Neuronal stem cell (in vitro differentiated cells): ENCODE measurements around the gene GREB1.

ENCODE experiments used
- DNase-seq: peaks from one replicate; pipeline ENCODE4 v3.0.0-alpha.2; 2013; ENCODE audit warnings: low spot score
- H2AFZ ChIP-seq: one replicate; pipeline ENCODE4 v1.6.1; 2013; ENCODE audit warnings: mild to moderate bottlenecking, low read length, inconsistent platforms
- H2AK5ac ChIP-seq: 2 replicates; pipeline ENCODE4 v1.6.1; 2013; ENCODE audit warnings: low read depth, mild to moderate bottlenecking, inconsistent platforms, low read length, moderate library complexity, mixed read lengths
- H2BK120ac ChIP-seq: 2 replicates; pipeline ENCODE4 v1.6.1; 2013; ENCODE audit warnings: low read depth, mild to moderate bottlenecking, inconsistent platforms, low read length, moderate library complexity, mixed read lengths
- H2BK12ac ChIP-seq: one replicate; pipeline ENCODE4 v1.6.1; 2013; ENCODE audit warnings: low read length, inconsistent platforms
- H2BK15ac ChIP-seq: 2 replicates; pipeline ENCODE4 v1.6.1; 2013; ENCODE audit warnings: mild to moderate bottlenecking, low read length, inconsistent platforms, mixed read lengths
- H2BK5ac ChIP-seq: one replicate; pipeline ENCODE4 v1.6.1; 2013; ENCODE audit warnings: inconsistent platforms, mild to moderate bottlenecking, low read length, moderate library complexity
- H3K14ac ChIP-seq: one replicate; pipeline ENCODE4 v1.6.1; 2013; ENCODE audit warnings: low read length, inconsistent platforms
- H3K18ac ChIP-seq: 2 replicates; pipeline ENCODE4 v1.6.1; 2013; ENCODE audit warnings: low read length, inconsistent platforms
- H3K23ac ChIP-seq: 2 replicates; pipeline ENCODE4 v1.6.1; 2013; ENCODE audit warnings: low read depth, mild to moderate bottlenecking, mixed read lengths, low read length, inconsistent platforms; ENCODE audit not compliant: poor library complexity
- H3K27ac ChIP-seq: replicated peaks from 3 replicates; pipeline ENCODE4 v1.5.1; 2013; ENCODE audit warnings: low read length, inconsistent platforms
- H3K27me3 ChIP-seq, 3 experiments: 2 replicates each; pipeline ENCODE4 v1.6.1; 2013; ENCODE audit warnings: low read length in 3 of 3, mild to moderate bottlenecking in 2 of 3, inconsistent platforms in 1 of 3, low read depth in 1 of 3, mixed read lengths in 1 of 3, moderate library complexity in 1 of 3; ENCODE audit not compliant: control insufficient read depth in 3 of 3, insufficient read depth in 3 of 3
- H3K36me3 ChIP-seq, 2 donors: replicated peaks in 1 of 2; 2 replicates each; pipeline ENCODE4 v1.6.1; 2013; ENCODE audit warnings: low read length in 2 of 2; ENCODE audit not compliant: control insufficient read depth in 2 of 2, insufficient read depth in 2 of 2
- H3K4ac ChIP-seq: 2 replicates; pipeline ENCODE4 v1.6.1; 2013; ENCODE audit warnings: inconsistent platforms, mild to moderate bottlenecking, low read length, moderate library complexity
- H3K4me1 ChIP-seq, 2 donors: 1 replicate in 1 of 2; 2 replicates in 1 of 2; pipeline ENCODE4 v1.6.1; 2013; ENCODE audit warnings: low read length in 2 of 2, low read depth in 1 of 2; ENCODE audit not compliant: control insufficient read depth in 2 of 2, insufficient read depth in 1 of 2
- H3K4me2 ChIP-seq: one replicate; pipeline ENCODE4 v1.6.1; 2013; ENCODE audit warnings: mild to moderate bottlenecking, low read length, inconsistent platforms; ENCODE audit not compliant: insufficient read depth, poor library complexity, severe bottlenecking
- H3K4me3 ChIP-seq, 2 donors: 2 replicates each; pipeline ENCODE4 v1.5.1; 2013; ENCODE audit warnings: low read length in 2 of 2, mild to moderate bottlenecking in 2 of 2, inconsistent platforms in 1 of 2, moderate library complexity in 1 of 2
- H3K79me1 ChIP-seq: one replicate; pipeline ENCODE4 v1.6.1; 2013; ENCODE audit warnings: low read depth, mild to moderate bottlenecking, inconsistent platforms, low read length, moderate library complexity
- H3K9ac ChIP-seq: one replicate; pipeline ENCODE4 v1.6.1; 2013; ENCODE audit warnings: mild to moderate bottlenecking, low read depth, low read length, inconsistent platforms; ENCODE audit not compliant: poor library complexity
- H3K9me3 ChIP-seq, 2 donors: replicated peaks in 1 of 2; 2 replicates each; pipeline versions ENCODE3 to v1.6.1; 2013; ENCODE audit warnings: low read length in 2 of 2, mild to moderate bottlenecking in 2 of 2, inconsistent platforms in 1 of 2, low read depth in 1 of 2, mixed read lengths in 1 of 2, moderate library complexity in 1 of 2; ENCODE audit not compliant: control insufficient read depth in 2 of 2, insufficient read depth in 1 of 2
- H4K8ac ChIP-seq: one replicate; pipeline ENCODE4 v1.6.1; 2013; ENCODE audit warnings: low read depth, mild to moderate bottlenecking, inconsistent platforms, low read length, moderate library complexity
- H4K91ac ChIP-seq: one replicate; pipeline ENCODE4 v1.6.1; 2013; ENCODE audit warnings: low read length, low read depth, mild to moderate bottlenecking, inconsistent platforms; ENCODE audit not compliant: poor library complexity
- WGBS, 2 donors: extraction: QIAGEN DNeasy Blood & Tissue Kit; methylation state at CpG; one replicate each; pipeline ENCODE4 v1.1.7; 2013; ENCODE audit warnings: missing lambda C conversion rate in 2 of 2, mixed read lengths in 1 of 2; ENCODE audit not compliant: insufficient read length in 2 of 2, insufficient replicate concordance in 1 of 2; ENCODE audit errors: extremely low coverage in 2 of 2; 5-methylcytosine and 5-hydroxymethylcytosine counted together

The GREB1 gene

GRCh38 chr2:11657646-11658045, 123.8 kb downstream of the GREB1 start:
- H3K14ac ChIP-seq = no peak overlapping the region
- no peak overlapping the region for H2AFZ ChIP-seq
- no CpG with 5 or more reads among the region's 11 CpGs for WGBS, 2 donors
- no peak overlapping the region for H3K23ac ChIP-seq
- peak overlapping the region; percentile 65 for H3K18ac ChIP-seq
- no peak overlapping the region for H2BK15ac ChIP-seq
- no peak overlapping the region for H2AK5ac ChIP-seq
- no peak overlapping the region for H3K4ac ChIP-seq
- no peaks in the 10 kb centered on the region for H3K36me3 ChIP-seq
- no peak overlapping the region for H3K4me2 ChIP-seq
- no peak overlapping the region for H4K91ac ChIP-seq
- no peak overlapping the region for H4K8ac ChIP-seq
- H3K27ac ChIP-seq = no peak overlapping the region
- H3K4me3 ChIP-seq = peak overlapping the region in 1 of 2 donors; percentile 56
- no peak overlapping the region for H2BK12ac ChIP-seq
- no peak for DNase-seq
- H3K27me3 ChIP-seq = no peaks in the 10 kb centered on the region
- no peak overlapping the region for H2BK120ac ChIP-seq
- no peak overlapping the region for H2BK5ac ChIP-seq
- H3K9ac ChIP-seq = peak overlapping the region; percentile 35
- peaks cover 6% of the 10 kb centered on the region in 2 donors for H3K9me3 ChIP-seq
- H3K4me1 ChIP-seq = no peaks in the 10 kb centered on the region
- H3K79me1 ChIP-seq = no peaks in the 10 kb centered on the region

DNA sequence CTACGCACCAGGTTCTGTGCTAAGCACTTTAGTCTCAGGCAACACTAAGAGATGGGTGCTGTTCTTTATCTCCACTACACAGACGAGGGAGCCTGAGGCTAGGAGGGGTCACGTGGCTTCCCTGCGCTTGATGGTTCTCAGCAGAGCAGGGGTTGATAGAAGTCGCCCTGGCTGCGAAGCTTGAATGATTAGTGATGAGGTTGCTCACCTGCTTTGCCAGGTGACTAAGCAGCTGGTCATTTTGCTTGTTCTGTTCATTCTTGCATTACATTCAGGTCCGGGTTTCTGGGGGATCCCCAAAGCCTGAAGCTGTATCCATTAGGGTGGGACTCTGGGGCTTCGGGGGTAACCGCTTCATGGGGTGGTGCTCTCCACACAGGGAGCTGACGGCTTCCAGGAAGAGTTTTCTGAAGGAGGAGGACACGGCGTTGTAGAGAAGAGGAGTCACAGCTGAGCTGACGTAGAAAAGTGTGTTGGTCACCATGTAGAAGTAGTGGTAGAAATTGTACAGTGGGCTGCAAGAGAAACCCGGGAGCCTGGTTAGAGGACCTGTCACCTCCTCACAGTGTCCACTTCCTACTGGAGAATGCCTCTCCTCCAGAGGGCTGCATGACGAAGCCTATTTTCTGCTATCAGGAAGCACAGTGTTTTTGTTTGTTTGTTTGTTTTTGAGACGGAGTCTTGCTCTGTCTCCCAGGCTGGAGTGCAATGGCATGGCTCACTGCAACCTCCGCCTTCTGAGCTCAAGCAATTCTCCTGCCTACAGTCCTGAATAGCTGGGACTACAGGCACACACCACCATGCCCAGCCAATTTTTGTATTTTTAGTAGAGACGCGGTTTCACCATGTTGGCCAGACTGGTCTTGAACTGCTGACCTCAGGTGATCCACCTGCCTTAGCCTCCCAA, 124.6 kb downstream of the GREB1 start:
- no peak overlapping the region for H2BK12ac ChIP-seq
- H4K8ac ChIP-seq = no peak overlapping the region
- H3K18ac ChIP-seq = no peak overlapping the region
- no peak overlapping the region for H3K23ac ChIP-seq
- no peak overlapping the region for H2BK120ac ChIP-seq
- no peak overlapping the region for H2BK15ac ChIP-seq
- no peaks in the 10 kb centered on the region for H3K79me1 ChIP-seq
- H3K36me3 ChIP-seq = no peaks in the 10 kb centered on the region
- H3K9ac ChIP-seq = no peak overlapping the region
- H3K27ac ChIP-seq = no peak overlapping the region
- H3K27me3 ChIP-seq = no peaks in the 10 kb centered on the region
- H3K4ac ChIP-seq = no peak overlapping the region
- DNase-seq = no peak
- H2BK5ac ChIP-seq = no peak overlapping the region
- peak overlapping the region; percentile 33 for H4K91ac ChIP-seq
- peaks cover 6 to 11% of the 10 kb centered on the region in 2 donors for H3K9me3 ChIP-seq
- WGBS, 2 donors = no CpG with 5 or more reads among the region's 19 CpGs
- no peak overlapping the region for H3K14ac ChIP-seq
- no peak overlapping the region for H2AFZ ChIP-seq
- H3K4me2 ChIP-seq = no peak overlapping the region
- H3K4me3 ChIP-seq = no peak overlapping the region
- H3K4me1 ChIP-seq = no peaks in the 10 kb centered on the region
- H2AK5ac ChIP-seq = no peak overlapping the region

DNA sequence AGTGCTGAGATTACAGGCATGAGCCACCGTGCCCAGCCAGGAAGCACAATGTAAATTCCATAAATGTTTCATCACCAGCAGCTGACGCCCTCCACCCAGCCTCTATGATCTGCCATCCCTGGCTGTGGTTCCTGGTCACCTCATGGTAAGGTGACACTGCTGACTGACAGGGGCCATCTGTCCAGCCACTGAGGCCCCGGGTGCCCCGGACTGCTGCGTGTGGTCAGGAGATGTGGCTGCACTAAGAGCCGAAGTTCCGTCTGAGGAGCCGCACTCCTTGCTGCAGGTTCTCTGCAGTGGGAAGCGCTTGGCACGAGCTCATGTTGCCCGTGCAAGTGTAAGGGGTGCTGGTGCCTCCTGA, 125.2 kb downstream of the GREB1 start:
- Histone ChIP-seq H2AFZ (no peak overlapping the region), H2AK5ac (no peak overlapping the region), H3K36me3 (no peaks in the 10 kb centered on the region), H3K4me1 (no peaks in the 10 kb centered on the region), H3K9me3 (peaks cover 6 to 11% of the 10 kb centered on the region in 2 donors), H3K79me1 (no peaks in the 10 kb centered on the region), H4K8ac (no peak overlapping the region), H4K91ac (no peak overlapping the region), H3K4me3 (no peak overlapping the region), H2BK12ac (no peak overlapping the region), H3K14ac (no peak overlapping the region), H3K4me2 (no peak overlapping the region), H2BK120ac (no peak overlapping the region), H3K27ac (no peak overlapping the region), H3K18ac (peak overlapping the region; percentile 1), H2BK5ac (no peak overlapping the region), H2BK15ac (no peak overlapping the region), H3K23ac (no peak overlapping the region), H3K9ac (no peak overlapping the region), H3K4ac (no peak overlapping the region), H3K27me3 (no peaks in the 10 kb centered on the region)
- DNase-seq = no peak
- WGBS, 2 donors = no CpG with 5 or more reads among the region's 11 CpGs

GRCh38 chr2:11659851-11660250, 126.0 kb downstream of the GREB1 start:
- Histone ChIP-seq H4K91ac (no peak overlapping the region), H3K4me3 (peak overlapping the region in 1 of 2 donors; percentile 46), H3K9me3 (peaks cover 6 to 11% of the 10 kb centered on the region in 2 donors), H4K8ac (no peak overlapping the region), H2AFZ (no peak overlapping the region), H3K4me1 (no peaks in the 10 kb centered on the region), H2AK5ac (no peak overlapping the region), H3K4ac (no peak overlapping the region), H2BK5ac (no peak overlapping the region), H3K23ac (no peak overlapping the region), H3K79me1 (no peaks in the 10 kb centered on the region), H3K36me3 (no peaks in the 10 kb centered on the region), H3K9ac (no peak overlapping the region), H2BK120ac (no peak overlapping the region), H3K14ac (no peak overlapping the region), H2BK12ac (no peak overlapping the region), H2BK15ac (no peak overlapping the region), H3K18ac (peak overlapping the region; percentile 62), H3K27ac (no peak overlapping the region), H3K4me2 (no peak overlapping the region), H3K27me3 (no peaks in the 10 kb centered on the region)
- WGBS, 2 donors = no CpG with 5 or more reads among the region's 10 CpGs
- DNase-seq = no peak
